Breast epithelium (tissue), 4 donors: Measurements from ENCODE around the gene PNPLA7. TPM values are rescaled to one million over a fixed set of nuclear protein-coding genes. Genes with fewer than 3 reads are reported as not detected.

Source experiments
- DNase-seq, 2 donors: peaks; one replicate each; pipeline ENCODE4 v3.0.0-alpha.2; 2019; ENCODE audit warnings: low spot score in 2 of 2
- H3K27ac ChIP-seq, 2 donors: fragments of 200-600 bp; sonication (generic) in 1 of 2; one replicate each; pipeline ENCODE4 v1.5.1; 2016 to 2019; ENCODE audit warnings: mild to moderate bottlenecking in 1 of 2
- H3K27me3 ChIP-seq, 2 donors: fragments of 200-600 bp; sonication (generic) in 1 of 2; one replicate each; pipeline versions ENCODE4 v1.5.1 to v1.6.0; 2017 to 2019; ENCODE audit warnings: control low read depth in 1 of 2, mild to moderate bottlenecking in 1 of 2
- H3K36me3 ChIP-seq: fragments of 200-600 bp; one replicate; pipeline ENCODE4 v1.5.1; 2019
- H3K4me1 ChIP-seq, 2 donors: fragments of 200-600 bp; sonication (generic); one replicate each; pipeline ENCODE4 v1.5.1; 2016 to 2019; ENCODE audit warnings: control low read depth in 1 of 2
- H3K4me3 ChIP-seq, 3 donors: fragments of 200-600 bp; sonication (generic); 1 replicate in 2 of 3; 2 replicates in 1 of 3; pipeline ENCODE4 v1.5.1; 2016 to 2019; ENCODE audit warnings: mild to moderate bottlenecking in 3 of 3, moderate library complexity in 2 of 3
- H3K9me3 ChIP-seq, 2 donors: fragments of 200-600 bp; sonication (generic) in 1 of 2; one replicate each; pipeline ENCODE4 v1.5.1; 2016 to 2019; ENCODE audit warnings: control low read depth in 1 of 2
- CTCF ChIP-seq, 3 donors: fragments of 450-650 bp; IDR thresholded peaks; one replicate each; pipeline ENCODE4 v1.5.1; 2016 to 2017; ENCODE audit warnings: antibody characterized with exemption in 3 of 3, mild to moderate bottlenecking in 3 of 3, moderate library complexity in 3 of 3
- POLR2A ChIP-seq: fragments of 450-650 bp; IDR thresholded peaks from one replicate; pipeline ENCODE4 v1.6.1; 2016; ENCODE audit warnings: antibody characterized with exemption, mild to moderate bottlenecking, moderate library complexity
- POLR2AphosphoS5 ChIP-seq, 3 donors: sonication (generic); formaldehyde crosslinking; IDR thresholded peaks; one replicate each; pipeline ENCODE4 v1.6.1; 2017; ENCODE audit warnings: antibody characterized with exemption in 3 of 3
- intact Hi-C: fragments of 100-400 bp; cut with DNase I; formaldehyde crosslinking; loops from one replicate; pipeline ENCODE4 v1.15.1; 2023; ENCODE audit warnings: low total_unique reads
- total RNA-seq, 3 donors: library from RNA; depleted of rRNA; stranded (reverse); fragments of >200 nt; gene quantifications; one replicate each; pipeline ENCODE4 v1.1.0, GENCODE V29; 2016

PNPLA7 gene
- total RNA-seq, 3 donors from 2014 or later, result 17.3 to 18.7 (median 17.7) TPM

GRCh38 chr9:137494550-137495351 is 55.5 kb downstream of the PNPLA7 start:
- H3K36me3 ChIP-seq, result no peaks in the 10 kb centered on the region
- no peaks in the 10 kb centered on the region for H3K27me3 ChIP-seq
- intact Hi-C loops, result no loop called here
- H3K9me3 ChIP-seq, result no peaks in the 10 kb centered on the region
- no peak overlapping the region for H3K27ac ChIP-seq
- no peaks in the 10 kb centered on the region for H3K4me1 ChIP-seq
- no peak for DNase-seq
- no peak for TF ChIP-seq POLR2AphosphoS5 (IDR thresholded peaks at IDR 0.05)
- no peak for TF ChIP-seq POLR2A
- no peak for TF ChIP-seq CTCF (IDR thresholded peaks at IDR 0.05)
- no peak overlapping the region for H3K4me3 ChIP-seq

- no peak overlapping the region for H3K4me3 ChIP-seq
- no peaks in the 10 kb centered on the region for H3K27me3 ChIP-seq
- H3K36me3 ChIP-seq, result no peaks in the 10 kb centered on the region
- H3K9me3 ChIP-seq, result no peaks in the 10 kb centered on the region
- DNase-seq, result no peak
- TF ChIP-seq CTCF (IDR thresholded peaks at IDR 0.05) (no peak), POLR2A (no peak), POLR2AphosphoS5 (IDR thresholded peaks at IDR 0.05) (no peak)
- intact Hi-C loops, result no loop called here
- no peak overlapping the region for H3K27ac ChIP-seq
- H3K4me1 ChIP-seq, result no peaks in the 10 kb centered on the region
Observed at GRCh38 chr9:137494104-137494544, 56.1 kb downstream of the PNPLA7 start.

GRCh38 chr9:137493364-137494103 is 56.7 kb downstream of the PNPLA7 start:
- H3K9me3 ChIP-seq, result no peaks in the 10 kb centered on the region
- H3K36me3 ChIP-seq, result no peaks in the 10 kb centered on the region
- no peak overlapping the region for H3K4me3 ChIP-seq
- intact Hi-C loops, result no loop called here
- no peak overlapping the region for H3K27ac ChIP-seq
- TF ChIP-seq POLR2A (no peak), POLR2AphosphoS5 (IDR thresholded peaks at IDR 0.05) (no peak), CTCF (IDR thresholded peaks at IDR 0.05) (no peak)
- DNase-seq, result no peak
- no peaks in the 10 kb centered on the region for H3K27me3 ChIP-seq
- no peaks in the 10 kb centered on the region for H3K4me1 ChIP-seq

GRCh38 chr9:137492464-137493363 is 57.5 kb downstream of the PNPLA7 start:
- Histone ChIP-seq H3K36me3 (no peaks in the 10 kb centered on the region), H3K27ac (no peak overlapping the region), H3K4me1 (no peaks in the 10 kb centered on the region), H3K4me3 (no peak overlapping the region), H3K9me3 (no peaks in the 10 kb centered on the region), H3K27me3 (no peaks in the 10 kb centered on the region)
- intact Hi-C loops, result no loop called here
- TF ChIP-seq POLR2A, result no peak
- TF ChIP-seq CTCF (IDR thresholded peaks at IDR 0.05), result no peak
- TF ChIP-seq POLR2AphosphoS5 (IDR thresholded peaks at IDR 0.05), result no peak
- no peak for DNase-seq
